ENCODE data around the gene MFSD2B. TPM values are rescaled to one million over a fixed set of nuclear protein-coding genes. Genes with fewer than 3 reads are reported as not detected.

MFSD2B gene
- total RNA-seq, 1 experiment from 2014 or later: 0.39 TPM

DNA sequence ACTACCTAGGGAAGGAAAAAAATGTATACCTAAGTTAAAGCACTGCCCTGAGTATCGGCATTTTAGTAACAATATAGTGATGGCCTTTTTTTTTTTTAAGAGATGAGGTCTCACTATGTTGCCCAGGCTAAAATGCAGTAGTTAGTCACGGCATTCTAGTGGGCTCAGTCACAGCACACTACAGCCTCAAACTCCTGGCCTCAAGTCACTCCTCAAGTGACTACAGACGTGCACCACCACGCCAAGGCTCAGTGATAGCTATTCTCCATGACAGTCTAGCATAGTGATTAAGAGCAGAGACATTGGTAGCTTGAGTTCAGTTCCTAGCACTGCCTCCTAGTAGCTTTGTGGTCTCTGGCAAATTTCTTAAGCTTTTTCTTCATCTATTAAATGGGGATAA is 42.0 kb upstream of the MFSD2B start:
- ATAC-seq (no peak), DNase-seq (ENCODE audit: low read depth, low spot score) (no peak)
- ChIA-PET CTCF (interaction anchor here (0.7 kb wide), 1 partner anchor 79 kb away, joined by 3 read pairs; the partner anchor contains the start of gene WDCP), RAD21 (ENCODE audit: low non-redundant PET in 1 of 2, low total read pairs in 2 of 2, uncharacterized antibody in 2 of 2, unreplicated experiment in 2 of 2) (no interaction called here), POLR2A (no interaction called here)
- no peaks in the 10 kb centered on the region for H3K9me2 ChIP-seq (ENCODE audit: insufficient read depth)
- H3K4me3 ChIP-seq (replicated peaks in 1 of 2; ENCODE audit: low read depth in 1 of 2, low read length in 2 of 2): no peak overlapping the region
- no peak overlapping the region for H3K27ac ChIP-seq (ENCODE audit: low read depth, low read length)
- H2AFZ ChIP-seq (ENCODE audit: low read depth, low read length, poor library complexity, severe bottlenecking): no peak overlapping the region
- TF ChIP-seq REST (IDR thresholded peaks at IDR 0.05; ENCODE audit: low read depth): no peak
- no peak for TF ChIP-seq SRF (IDR thresholded peaks at IDR 0.05; ENCODE audit: low read depth)
- no peak for TF ChIP-seq ZFX (IDR thresholded peaks at IDR 0.05)
- no peak for TF ChIP-seq POLR2A (IDR thresholded peaks at IDR 0.05; ENCODE audit: borderline replicate concordance, extremely low read depth, insufficient read depth, insufficient read length)
- no peak for TF ChIP-seq EGR1 (IDR thresholded peaks at IDR 0.05; ENCODE audit: low read depth)
- TF ChIP-seq POLR2AphosphoS5 (IDR thresholded peaks at IDR 0.05; ENCODE audit: low read depth, low read length): no peak
- TF ChIP-seq, protein P1, sequence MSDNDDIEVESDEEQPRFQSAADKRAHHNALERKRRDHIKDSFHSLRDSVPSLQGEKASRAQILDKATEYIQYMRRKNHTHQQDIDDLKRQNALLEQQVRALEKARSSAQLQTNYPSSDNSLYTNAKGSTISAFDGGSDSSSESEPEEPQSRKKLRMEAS (IDR thresholded peaks at IDR 0.05): no peak
- BruUV-seq (replicated peaks): no TSS peak
- intact Hi-C loops (cut with micrococcal nuclease): no loop called here
- no peaks in the 10 kb centered on the region for H4K20me1 ChIP-seq (ENCODE audit: insufficient read depth)
- no peaks in the 10 kb centered on the region for H3K9me3 ChIP-seq (ENCODE audit: control insufficient read depth in 1 of 2, insufficient read depth in 1 of 2, low read depth in 1 of 2, low read length in 2 of 2)
- H3K36me3 ChIP-seq (ENCODE audit: control insufficient read depth in 1 of 2, insufficient read depth in 2 of 2, low read length in 2 of 2): no peaks in the 10 kb centered on the region
- H3K4me1 ChIP-seq (ENCODE audit: control insufficient read depth in 1 of 2, insufficient read depth in 2 of 2, low read length in 2 of 2): no peaks in the 10 kb centered on the region
- H3K27me3 ChIP-seq (ENCODE audit: insufficient read depth, low read length): no peaks in the 10 kb centered on the region
- no peak overlapping the region for H3K9ac ChIP-seq (ENCODE audit: low read length)
- H3K79me2 ChIP-seq (ENCODE audit: insufficient read depth, low read length): 0 out of 2 replicates have a peak, but pooled peaks cover 7% of the 10 kb centered on the region
- no peak overlapping the region for H3K4me2 ChIP-seq (ENCODE audit: low read length)

DNA sequence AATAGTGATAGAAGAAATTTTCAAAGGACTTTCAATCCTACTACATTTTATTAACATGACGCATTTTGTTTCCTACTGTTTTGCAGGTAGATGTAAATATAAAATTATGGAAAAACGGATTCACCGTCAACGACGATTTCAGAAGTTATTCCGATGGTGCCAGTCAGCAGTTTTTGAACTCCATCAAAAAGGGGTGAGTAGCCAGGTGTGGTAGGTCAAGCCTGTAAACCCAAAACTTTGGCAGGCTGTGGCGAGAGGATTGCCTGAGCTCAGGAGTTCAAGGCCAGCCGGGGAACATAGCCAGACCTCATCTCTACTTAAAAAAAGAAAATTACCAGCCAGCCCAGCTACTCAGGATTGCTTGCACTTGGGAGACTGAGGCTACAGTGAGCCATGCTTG is 33.0 kb upstream of the MFSD2B start:
- ChIA-PET CTCF (no interaction called here), RAD21 (ENCODE audit: low non-redundant PET in 1 of 2, low total read pairs in 2 of 2, uncharacterized antibody in 2 of 2, unreplicated experiment in 2 of 2) (no interaction called here), POLR2A (no interaction called here)
- H3K4me1 ChIP-seq (ENCODE audit: control insufficient read depth in 1 of 2, insufficient read depth in 2 of 2, low read length in 2 of 2): no peaks in the 10 kb centered on the region
- H3K4me2 ChIP-seq (ENCODE audit: low read length): no peak overlapping the region
- intact Hi-C loops (cut with micrococcal nuclease): no loop called here
- H3K9me3 ChIP-seq (ENCODE audit: control insufficient read depth in 1 of 2, insufficient read depth in 1 of 2, low read depth in 1 of 2, low read length in 2 of 2): no peaks in the 10 kb centered on the region
- ATAC-seq: no peak
- BruUV-seq (replicated peaks): no TSS peak
- H3K36me3 ChIP-seq (ENCODE audit: control insufficient read depth in 1 of 2, insufficient read depth in 2 of 2, low read length in 2 of 2): peaks cover 0 to 4% of the 10 kb centered on the region in 2 experiments; a peak in 3 of 4 replicates
- no peaks in the 10 kb centered on the region for H3K79me2 ChIP-seq (ENCODE audit: insufficient read depth, low read length)
- H3K4me3 ChIP-seq (replicated peaks in 1 of 2; ENCODE audit: low read depth in 1 of 2, low read length in 2 of 2): no peak overlapping the region
- no peaks in the 10 kb centered on the region for H3K27me3 ChIP-seq (ENCODE audit: insufficient read depth, low read length)
- no peak for DNase-seq (ENCODE audit: low read depth, low spot score)
- H4K20me1 ChIP-seq (ENCODE audit: insufficient read depth): no peaks in the 10 kb centered on the region
- no peak overlapping the region for H3K9ac ChIP-seq (ENCODE audit: low read length)
- H3K9me2 ChIP-seq (ENCODE audit: insufficient read depth): no peaks in the 10 kb centered on the region
- H2AFZ ChIP-seq (ENCODE audit: low read depth, low read length, poor library complexity, severe bottlenecking): no peak overlapping the region
- TF ChIP-seq ZNF274 (IDR thresholded peaks at IDR 0.05; ENCODE audit: low read depth, low read length) (no peak), SIN3A (IDR thresholded peaks at IDR 0.05; ENCODE audit: low read depth) (no peak), CEBPB (IDR thresholded peaks at IDR 0.05; ENCODE audit: low read depth) (no peak), CBX3 (IDR thresholded peaks at IDR 0.05; ENCODE audit: low read depth) (no peak), EZH2phosphoT487 (IDR thresholded peaks at IDR 0.05; ENCODE audit: borderline replicate concordance) (no peak), RAD21 (IDR thresholded peaks at IDR 0.05; ENCODE audit: low read depth) (no peak), POLR2AphosphoS5 (IDR thresholded peaks at IDR 0.05; ENCODE audit: low read depth, low read length) (no peak), POLR2A (IDR thresholded peaks at IDR 0.05; ENCODE audit: borderline replicate concordance, extremely low read depth, insufficient read depth, insufficient read length) (no peak), SRF (IDR thresholded peaks at IDR 0.05; ENCODE audit: low read depth) (no peak), ZFX (IDR thresholded peaks at IDR 0.05) (no peak), ELF1 (IDR thresholded peaks at IDR 0.05; ENCODE audit: borderline replicate concordance, low read depth) (no peak), EGR1 (IDR thresholded peaks at IDR 0.05; ENCODE audit: low read depth) (no peak), FOSL1 (IDR thresholded peaks at IDR 0.05; ENCODE audit: low read depth) (no peak), JUND (IDR thresholded peaks at IDR 0.05) (no peak)
- TF ChIP-seq, protein P2, sequence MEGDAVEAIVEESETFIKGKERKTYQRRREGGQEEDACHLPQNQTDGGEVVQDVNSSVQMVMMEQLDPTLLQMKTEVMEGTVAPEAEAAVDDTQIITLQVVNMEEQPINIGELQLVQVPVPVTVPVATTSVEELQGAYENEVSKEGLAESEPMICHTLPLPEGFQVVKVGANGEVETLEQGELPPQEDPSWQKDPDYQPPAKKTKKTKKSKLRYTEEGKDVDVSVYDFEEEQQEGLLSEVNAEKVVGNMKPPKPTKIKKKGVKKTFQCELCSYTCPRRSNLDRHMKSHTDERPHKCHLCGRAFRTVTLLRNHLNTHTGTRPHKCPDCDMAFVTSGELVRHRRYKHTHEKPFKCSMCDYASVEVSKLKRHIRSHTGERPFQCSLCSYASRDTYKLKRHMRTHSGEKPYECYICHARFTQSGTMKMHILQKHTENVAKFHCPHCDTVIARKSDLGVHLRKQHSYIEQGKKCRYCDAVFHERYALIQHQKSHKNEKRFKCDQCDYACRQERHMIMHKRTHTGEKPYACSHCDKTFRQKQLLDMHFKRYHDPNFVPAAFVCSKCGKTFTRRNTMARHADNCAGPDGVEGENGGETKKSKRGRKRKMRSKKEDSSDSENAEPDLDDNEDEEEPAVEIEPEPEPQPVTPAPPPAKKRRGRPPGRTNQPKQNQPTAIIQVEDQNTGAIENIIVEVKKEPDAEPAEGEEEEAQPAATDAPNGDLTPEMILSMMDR (IDR thresholded peaks at IDR 0.05 in 2 of 3, conservative IDR thresholded peaks at IDR 0.05 in 1 of 3; ENCODE audit: borderline replicate concordance in 1 of 3, insufficient read depth in 1 of 3, low read depth in 2 of 3, low read length in 2 of 3): no peak
- no peak overlapping the region for H3K27ac ChIP-seq (ENCODE audit: low read depth, low read length)

Data from HCT116 (cell line).